Stimulated activated CD4-positive, alpha-beta T cell treated with anti-CD3 and anti-CD28 coated beads, TNF-alpha, amount 100 ng/mL, for 48 hours (primary cell): Measurements from ENCODE around the gene PKD1L1.
"Not testable (repeated sequence)": the region's sequence is repeated elsewhere in the genome, so short reads cannot be mapped to it uniquely, and the experiment has no call there.

Experiments
- DNase-seq, 3 donors: peaks; one replicate each; pipeline ENCODE4 v3.0.0-alpha.2; 2020; ENCODE audit warnings: low read depth in 3 of 3

Gene PKD1L1

GRCh38 chr7:47794016-47794415, 154.2 kb downstream of the PKD1L1 start:
- DNase-seq: no peak

DNA sequence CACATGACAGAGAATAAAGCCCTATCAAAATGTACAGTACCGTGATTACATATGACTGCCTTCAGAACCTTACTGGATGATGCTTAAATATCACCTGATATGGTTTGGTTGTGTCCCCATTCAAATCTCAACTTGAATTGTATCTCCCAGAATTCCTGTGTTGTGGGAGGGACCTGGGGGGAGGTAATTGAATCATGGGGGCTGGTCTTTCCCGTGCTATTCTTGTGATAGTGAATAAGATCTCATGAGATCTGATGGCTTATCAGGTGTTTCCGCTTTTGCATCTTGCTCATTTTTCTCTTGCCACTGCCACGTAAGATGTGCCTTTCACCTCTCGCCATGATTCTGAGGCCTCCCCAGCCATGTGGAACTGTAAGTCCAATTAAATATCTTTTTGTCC, 155.1 kb downstream of the PKD1L1 start:
- DNase-seq: not testable (repeated sequence)

- DNase-seq: no peak
Observed at GRCh38 chr7:47792521-47793121, 155.6 kb downstream of the PKD1L1 start.

- no peak for DNase-seq
Observed at GRCh38 chr7:47791682-47792081, 156.6 kb downstream of the PKD1L1 start.

GRCh38 chr7:47788083-47788482, 160.2 kb downstream of the PKD1L1 start:
- DNase-seq: no peak

DNA sequence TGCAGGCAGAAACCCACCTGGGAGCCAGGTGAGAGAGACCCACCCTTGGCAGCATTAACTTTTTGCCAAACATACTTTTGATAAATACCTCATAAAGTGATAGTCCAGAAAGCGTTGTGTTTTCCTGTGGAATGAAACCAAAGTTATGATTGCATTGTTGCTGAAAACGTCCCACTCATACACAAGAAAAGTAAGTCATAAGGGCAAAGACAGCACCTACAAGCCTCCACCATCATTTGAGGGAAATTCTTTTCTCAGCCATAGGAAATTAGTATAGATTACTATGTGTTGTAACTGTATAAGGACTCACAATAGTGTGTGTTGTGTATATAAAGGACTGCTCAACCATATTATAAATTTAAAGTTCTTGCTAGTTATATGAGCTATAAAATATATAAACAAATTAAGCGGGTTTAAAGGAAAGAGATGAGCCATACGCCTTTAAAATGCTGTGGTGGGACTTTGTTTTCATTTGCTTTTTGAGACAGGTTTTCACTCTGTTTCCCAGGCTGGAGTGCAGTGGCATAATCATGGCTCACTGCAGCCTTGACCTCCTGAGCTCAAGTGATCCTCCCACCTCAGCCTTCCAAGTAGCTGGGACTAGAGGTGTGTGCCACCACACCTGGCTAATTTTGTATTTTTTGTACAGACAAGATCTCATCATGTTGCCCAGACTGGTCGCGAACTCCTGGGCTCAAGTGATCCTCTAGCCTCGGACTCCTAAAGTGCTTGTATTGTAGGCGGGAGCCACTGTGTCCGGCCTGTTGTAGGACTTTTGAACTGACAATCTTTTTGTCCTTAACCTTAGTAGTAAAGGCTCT, 160.8 kb downstream of the PKD1L1 start:
- DNase-seq: no peak

DNA sequence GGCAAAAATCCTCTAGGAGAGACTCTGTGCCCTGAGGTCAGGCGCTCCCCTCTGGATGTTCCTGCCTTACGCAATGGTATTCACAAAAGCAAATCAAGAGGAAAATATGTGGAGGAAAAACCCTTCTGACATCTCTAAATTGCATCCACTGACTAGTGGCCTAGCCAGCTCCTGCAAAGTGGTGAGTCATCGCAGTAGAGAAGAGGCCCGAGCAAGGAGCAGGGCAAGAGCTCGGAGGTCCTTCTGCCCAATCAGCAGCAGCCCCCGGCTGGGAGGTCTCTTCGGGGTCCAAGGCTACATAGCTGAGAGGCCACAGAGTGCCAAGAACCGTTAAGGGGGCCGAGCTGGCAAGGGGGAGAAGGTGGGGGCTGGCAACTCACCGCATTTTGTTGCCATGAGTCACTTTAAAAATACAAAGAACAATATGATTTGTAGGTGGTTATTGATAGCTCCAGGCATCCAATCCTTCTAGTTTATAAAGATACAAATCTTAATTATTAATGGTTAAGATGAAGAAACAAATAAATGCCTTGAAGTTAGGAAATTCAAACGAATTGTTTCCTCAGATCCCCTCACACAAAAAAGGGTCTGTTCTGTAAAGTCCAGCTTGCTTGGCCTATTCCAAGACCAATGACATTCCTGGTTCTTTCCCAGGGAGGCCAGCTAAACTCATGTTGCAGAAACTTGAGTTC, 161.6 kb downstream of the PKD1L1 start:
- DNase-seq: no peak

- no peak for DNase-seq
Observed at GRCh38 chr7:47785923-47786556, 162.2 kb downstream of the PKD1L1 start.

GRCh38 chr7:47783456-47784223, 164.6 kb downstream of the PKD1L1 start:
- DNase-seq: no peak

DNA sequence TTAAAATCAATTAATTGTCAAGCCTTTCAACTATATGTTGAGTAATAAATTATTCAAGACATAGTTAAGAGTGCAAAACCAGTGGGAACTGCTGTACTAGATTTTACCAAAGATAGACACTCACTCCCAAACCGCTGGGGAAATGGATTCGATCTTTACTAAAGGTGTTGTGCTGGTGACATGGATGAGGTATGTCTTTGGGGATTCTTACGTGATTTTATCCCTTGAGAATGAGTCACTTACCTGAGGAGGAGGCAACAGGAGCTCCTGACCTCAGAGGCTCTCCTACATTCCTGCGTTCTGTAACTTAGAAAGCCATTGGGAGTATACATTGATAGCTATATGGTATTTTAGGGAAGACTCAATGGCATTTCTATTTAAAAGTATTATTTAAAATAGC, 165.5 kb downstream of the PKD1L1 start:
- DNase-seq: no peak

- DNase-seq: no peak
Observed at GRCh38 chr7:47782022-47782421, 166.2 kb downstream of the PKD1L1 start.

GRCh38 chr7:47780555-47780954, 167.7 kb downstream of the PKD1L1 start:
- DNase-seq: no peak

- DNase-seq: no peak
Observed at GRCh38 chr7:47779341-47779771, 168.9 kb downstream of the PKD1L1 start.

DNA sequence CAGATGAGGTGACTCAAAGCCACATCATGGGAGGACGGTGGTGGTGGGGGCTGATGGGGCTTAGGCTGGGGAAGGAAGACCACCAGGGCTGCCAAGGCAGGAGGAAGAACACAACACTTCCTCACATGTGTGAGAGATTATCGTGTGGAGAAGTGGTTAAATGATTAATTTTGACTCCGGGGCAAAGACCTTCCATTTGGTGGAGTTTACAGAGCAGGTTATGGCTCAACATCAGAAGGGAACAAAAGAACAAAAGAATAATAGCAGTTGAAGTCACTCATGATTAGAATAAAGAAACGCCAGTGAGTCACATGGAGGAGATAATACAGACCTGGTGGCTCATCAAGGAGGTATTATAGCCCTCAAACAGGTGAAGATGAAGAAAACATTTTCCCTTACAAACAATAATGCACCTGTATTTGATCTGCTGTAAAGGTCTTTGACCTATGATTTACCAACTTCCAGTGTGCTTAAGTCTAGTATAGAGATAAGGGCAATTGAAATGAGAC, 170.1 kb downstream of the PKD1L1 start:
- no peak for DNase-seq

DNA sequence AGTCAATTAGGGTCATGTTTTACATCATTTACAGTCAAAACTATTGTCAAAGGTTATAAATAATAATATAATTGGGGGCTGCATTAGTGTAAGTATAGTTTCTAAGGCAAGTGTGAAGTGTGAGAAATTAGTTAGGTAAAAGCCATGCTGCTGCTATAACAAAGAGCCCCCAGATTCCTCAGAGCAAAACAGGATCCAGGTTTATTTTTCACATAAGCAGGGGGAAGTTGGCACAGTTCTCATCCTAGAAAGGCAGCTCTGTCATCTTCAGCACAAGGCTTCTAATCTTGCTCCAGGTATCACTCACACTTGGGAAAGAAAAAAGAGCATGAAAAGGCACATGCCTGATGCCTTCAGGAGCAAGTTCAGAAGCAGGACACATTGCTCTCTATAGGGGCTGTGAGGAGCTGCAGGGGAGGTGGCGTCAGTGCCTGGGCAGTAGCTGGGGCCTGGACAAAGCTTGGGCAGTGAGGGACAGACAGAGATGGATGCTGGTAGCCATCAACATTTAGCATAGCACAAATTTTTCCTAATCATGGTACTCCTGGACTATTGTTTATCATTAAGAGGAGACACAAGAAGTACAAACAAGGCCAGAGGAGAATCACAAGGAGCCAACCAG, 170.6 kb downstream of the PKD1L1 start:
- no peak for DNase-seq

DNA sequence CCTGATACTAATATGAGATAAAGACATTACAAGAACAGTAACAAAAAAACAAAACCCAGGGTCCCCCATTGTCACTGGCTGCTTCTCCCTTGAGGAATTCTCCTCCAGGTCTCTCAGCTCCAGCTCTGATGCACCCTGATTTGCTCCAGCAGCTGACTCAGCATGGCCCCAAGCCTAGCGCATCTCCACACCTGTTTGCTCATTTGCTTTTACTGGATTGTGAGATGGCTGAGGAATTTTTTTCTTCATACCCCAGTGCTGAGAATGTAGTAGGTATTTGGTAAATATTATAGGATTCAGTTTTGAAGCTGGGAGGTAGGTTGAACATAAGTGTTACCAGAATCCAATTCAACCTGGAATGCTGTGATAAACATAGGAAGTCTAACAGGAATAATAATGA, 171.9 kb downstream of the PKD1L1 start:
- no peak for DNase-seq

- no peak for DNase-seq
Observed at GRCh38 chr7:47775238-47775637, 173.0 kb downstream of the PKD1L1 start.

- DNase-seq: no peak
Observed at GRCh38 chr7:47772492-47772891, 175.8 kb downstream of the PKD1L1 start.

- DNase-seq: no peak
Observed at GRCh38 chr7:47771990-47772360, 176.3 kb downstream of the PKD1L1 start.

GRCh38 chr7:47771336-47771989, 176.8 kb downstream of the PKD1L1 start:
- DNase-seq: no peak
